Diencephalon (tissue), 1 donor: ENCODE data around the gene C4BPB. TPM values are rescaled to one million over a fixed set of nuclear protein-coding genes. Genes with fewer than 3 reads are reported as not detected.

Source experiments
- total RNA-seq: library from RNA; depleted of rRNA; stranded (reverse); fragments of >200 nt; gene quantifications from one replicate; pipeline ENCODE4 v1.2.3, GENCODE V29; 2014

Gene C4BPB, protein sequence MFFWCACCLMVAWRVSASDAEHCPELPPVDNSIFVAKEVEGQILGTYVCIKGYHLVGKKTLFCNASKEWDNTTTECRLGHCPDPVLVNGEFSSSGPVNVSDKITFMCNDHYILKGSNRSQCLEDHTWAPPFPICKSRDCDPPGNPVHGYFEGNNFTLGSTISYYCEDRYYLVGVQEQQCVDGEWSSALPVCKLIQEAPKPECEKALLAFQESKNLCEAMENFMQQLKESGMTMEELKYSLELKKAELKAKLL
- not detected for total RNA-seq

DNA sequence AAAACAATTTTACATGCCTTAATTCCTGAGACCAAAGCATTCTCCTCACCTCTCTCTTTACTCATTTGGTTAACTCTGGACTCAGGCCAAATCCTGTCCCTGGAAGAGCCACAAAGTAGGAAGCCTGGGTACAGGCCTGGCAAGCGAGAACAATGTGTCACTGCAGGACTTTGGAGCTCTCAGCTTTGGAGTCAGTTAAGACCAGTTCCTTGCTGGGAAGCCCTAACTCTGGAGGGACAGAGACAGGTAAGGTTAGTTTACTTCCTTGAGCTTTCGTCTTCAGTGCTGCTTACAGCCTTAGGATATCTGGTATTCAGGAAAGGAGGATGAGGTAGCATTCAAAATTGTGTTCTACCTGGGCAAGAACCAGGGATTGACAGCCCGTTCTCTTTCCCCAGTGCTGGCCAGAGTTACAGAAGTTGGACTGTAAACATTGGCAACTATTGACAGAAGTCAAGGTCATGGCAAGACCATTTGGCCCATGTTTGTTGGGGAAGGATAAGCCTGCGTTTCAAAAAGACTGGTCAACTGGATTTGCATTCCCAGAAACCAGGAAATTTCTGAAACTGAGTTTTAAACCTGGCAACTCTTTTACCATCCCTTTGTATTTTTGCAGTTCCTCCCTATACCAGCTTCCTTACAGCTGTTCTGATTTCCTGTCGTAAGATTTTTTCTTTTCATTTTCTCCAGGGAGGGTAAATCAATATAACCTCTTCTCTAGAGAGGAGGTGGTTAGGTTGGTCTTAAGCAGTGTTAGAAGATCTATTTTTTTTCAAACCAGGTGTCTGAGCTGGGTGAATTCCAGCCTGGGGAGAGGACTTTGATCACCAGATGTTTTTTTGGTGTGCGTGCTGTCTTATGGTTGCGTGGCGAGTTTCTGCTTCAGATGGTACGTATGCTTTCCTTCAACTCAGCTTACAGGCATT is at the start of gene C4BPB:
TSS of gene C4BPB (plus strand) at position 160 of the 926 bp plus-strand sequence. CDS start at position 832, 672 bp downstream.

DNA sequence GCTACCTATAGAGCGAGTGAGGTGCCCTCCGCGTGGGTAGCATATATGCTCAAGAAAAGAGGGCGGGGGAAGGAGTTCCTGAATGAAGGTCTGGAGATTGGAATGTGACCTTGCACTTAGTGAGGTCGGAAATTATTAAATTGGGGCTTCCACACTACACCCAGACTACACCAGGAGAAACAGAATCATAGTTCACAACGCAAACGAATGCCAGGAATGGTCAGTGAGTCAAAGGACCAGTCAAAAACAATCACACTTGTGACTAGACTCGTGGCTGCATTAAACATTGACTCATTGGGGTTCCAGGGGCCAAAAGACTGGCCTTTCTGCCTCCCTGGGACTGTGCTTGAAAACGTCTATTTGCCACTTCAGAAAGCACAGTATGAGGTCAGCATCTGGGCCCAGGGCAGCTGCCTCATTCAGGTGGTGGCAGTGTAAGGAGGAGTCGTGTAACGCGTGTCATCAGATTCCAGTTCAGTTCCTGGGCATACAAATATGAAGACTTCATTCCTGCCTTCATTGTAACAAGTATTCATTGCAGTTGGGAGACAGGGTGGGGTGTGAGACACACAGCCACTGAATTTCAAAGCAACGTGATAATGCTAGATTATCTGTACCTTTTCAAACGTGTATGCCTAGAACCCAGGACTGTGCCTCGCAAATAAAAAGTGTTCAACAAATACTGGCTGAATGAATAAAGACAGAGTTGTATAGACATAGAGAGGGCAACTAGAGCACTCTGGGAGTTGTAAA is 37.3 kb upstream of the C4BPB start, which contains the start of gene YOD1:
TSS of gene YOD1 (minus strand) at position 18 of the 753 bp plus-strand sequence. CDS start 178 bp downstream, outside the sequence.

DNA sequence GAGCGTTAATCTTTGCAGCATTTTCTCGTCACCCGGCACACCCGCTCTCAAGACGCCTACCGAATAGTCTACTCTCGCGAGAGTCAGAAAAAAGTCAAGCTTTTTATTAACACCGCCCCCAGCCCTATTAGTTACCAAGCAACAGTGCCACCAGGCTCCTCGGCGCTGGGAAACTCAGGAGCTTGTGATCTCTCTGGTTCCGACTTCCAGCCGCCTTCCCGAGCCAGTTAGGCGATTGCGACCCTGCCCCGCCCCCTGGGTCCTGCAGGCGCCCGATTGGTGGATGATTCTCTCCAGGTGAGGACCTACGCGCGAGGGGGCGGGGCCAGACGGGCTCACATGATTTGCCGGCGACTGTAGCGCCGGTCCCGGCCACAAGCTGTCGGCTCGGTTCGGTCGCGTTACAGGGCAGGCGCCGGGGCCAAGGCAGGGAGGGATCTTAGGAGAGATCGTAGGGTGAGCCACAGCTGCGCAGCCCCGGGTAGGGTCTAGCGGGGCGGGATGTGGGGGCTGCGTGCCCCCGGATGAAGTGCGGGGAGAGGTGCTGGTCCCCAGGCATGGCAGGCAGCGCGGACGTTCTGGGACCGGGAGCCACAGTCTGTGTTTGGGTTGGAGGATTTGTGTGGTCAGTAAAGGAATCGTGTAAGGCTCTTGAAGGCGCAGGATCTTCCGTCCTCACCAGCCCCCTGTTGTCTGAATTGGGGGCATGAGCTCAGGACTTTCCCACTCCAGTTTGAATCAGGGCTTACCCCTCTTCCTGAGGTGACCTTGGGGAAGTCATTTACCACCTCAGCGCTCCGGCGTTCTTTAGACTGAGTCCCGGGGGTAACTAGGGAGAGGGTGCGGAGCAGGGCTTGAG is 35.5 kb upstream of the C4BPB start, which contains the start of gene PFKFB2:
TSS of gene PFKFB2 (plus strand) at position 365 of the 859 bp plus-strand sequence. CDS start 1,443 bp downstream, outside the sequence.

DNA sequence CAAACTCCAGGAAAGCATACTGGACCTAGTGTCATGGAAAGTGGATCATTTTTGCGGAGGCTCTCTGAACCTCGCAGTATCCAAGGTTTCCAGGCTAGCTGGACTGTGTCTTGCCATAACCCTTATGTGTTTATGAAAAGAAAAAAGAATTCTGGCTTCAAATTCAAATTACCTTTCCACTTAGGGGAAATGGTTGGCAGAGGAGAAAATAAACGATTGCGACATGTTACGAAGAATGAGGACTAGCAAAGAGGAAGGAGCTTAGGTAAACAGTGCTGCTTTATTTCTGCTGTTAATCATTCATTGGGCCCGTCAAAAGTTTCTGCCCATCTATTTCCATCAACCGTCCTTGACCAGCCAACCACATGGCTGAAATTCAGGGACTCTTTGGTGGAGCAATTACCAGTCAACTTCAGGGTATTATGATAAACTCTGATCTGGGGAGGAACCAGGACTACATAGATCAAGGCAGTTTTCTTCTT is 15.3 kb downstream of the C4BPB start, which contains the start of gene C4BPA:
TSS of gene C4BPA (plus strand) at position 342 of the 482 bp plus-strand sequence. CDS start 8,793 bp downstream, outside the sequence.

Other genes with a start within 250 kb of the C4BPB start
- gene IL20, start 223.2 kb upstream of the C4BPB start, total RNA-seq: not detected
- gene IL24, start 191.4 kb upstream of the C4BPB start, total RNA-seq: not detected
- 0.46 TPM for gene FCMR, start 166.9 kb upstream of the C4BPB start, total RNA-seq
- gene PIGR, start 142.4 kb upstream of the C4BPB start, total RNA-seq: not detected
- not detected for gene FCAMR, start 118.4 kb upstream of the C4BPB start, total RNA-seq
- gene C1orf116, start 56.1 kb upstream of the C4BPB start, total RNA-seq: not detected
- 25.1 TPM for gene YOD1, start 37.7 kb upstream of the C4BPB start, total RNA-seq
- gene PFKFB2, start 35.6 kb upstream of the C4BPB start, total RNA-seq: 14.1 TPM
- gene C4BPA, start 15.4 kb downstream of the C4BPB start, total RNA-seq: not detected
- gene CD55, start 232.8 kb downstream of the C4BPB start, total RNA-seq: 10.4 TPM